SW480 (cell line): ENCODE measurements around the gene POMGNT2.

Experiments used
- DNase-seq: peaks from one replicate; pipeline ENCODE4 v3.0.0-alpha.2; 2016; ENCODE audit warnings: low spot score

Gene POMGNT2

GRCh38 chr3:43102773-43103480 is 3.0 kb downstream of the POMGNT2 start:
- no peak for DNase-seq

- DNase-seq, result no peak
These were observed 7.1 kb downstream of the POMGNT2 start for GRCh38 chr3:43098761-43099160.

DNA sequence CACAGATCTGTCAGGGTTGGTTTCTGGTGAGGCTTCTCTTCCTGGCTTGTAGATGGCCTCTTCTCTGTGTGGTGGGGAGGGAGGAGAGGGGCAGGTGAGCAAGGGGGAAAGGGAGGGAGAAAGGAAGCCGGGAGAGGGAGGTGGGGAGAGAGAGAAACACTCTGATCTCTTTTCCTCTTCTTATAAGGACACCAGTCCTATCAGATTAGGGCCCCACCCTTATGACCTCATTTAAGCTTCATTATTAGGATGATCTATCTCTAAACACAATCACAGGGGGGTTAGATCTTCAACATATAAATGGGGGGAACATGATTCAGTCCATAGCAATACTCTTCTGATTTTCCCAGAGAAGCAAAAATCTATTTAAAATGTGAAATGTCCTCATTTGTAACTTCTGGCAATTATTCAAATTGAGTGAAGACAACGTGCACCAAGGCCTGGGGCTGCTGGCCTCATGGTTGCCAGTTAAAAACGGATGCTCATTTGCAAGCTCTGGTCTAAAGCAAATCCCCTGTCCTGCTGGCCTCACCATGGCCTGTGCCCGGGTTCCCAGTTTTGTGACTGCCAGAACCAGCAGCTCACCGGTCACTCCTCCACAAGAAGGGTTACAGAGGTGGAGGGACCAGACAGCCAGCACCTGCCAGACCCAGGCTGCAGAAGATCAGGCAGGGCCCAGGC is 8.3 kb downstream of the POMGNT2 start:
- DNase-seq, result no peak

DNA sequence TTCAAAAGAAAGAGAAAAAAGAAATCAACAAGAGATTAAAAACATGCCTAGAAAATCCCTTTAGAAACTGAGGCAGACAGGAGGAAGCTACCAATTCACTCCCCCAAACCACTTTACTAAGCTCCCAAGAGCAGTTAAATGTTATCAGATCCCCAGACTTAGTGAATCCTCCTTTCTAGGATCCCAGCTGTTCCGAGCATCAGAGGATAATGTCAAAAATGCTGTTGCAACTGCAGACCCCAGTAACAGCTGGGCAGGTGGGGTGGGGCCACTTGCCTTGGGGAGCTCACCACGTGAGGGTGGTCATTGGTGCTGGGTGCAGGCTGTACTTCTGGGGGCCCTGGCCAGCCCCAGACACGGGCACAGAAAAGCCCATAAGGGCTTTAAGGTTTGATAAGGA is 9.1 kb downstream of the POMGNT2 start:
- DNase-seq, result no peak

DNA sequence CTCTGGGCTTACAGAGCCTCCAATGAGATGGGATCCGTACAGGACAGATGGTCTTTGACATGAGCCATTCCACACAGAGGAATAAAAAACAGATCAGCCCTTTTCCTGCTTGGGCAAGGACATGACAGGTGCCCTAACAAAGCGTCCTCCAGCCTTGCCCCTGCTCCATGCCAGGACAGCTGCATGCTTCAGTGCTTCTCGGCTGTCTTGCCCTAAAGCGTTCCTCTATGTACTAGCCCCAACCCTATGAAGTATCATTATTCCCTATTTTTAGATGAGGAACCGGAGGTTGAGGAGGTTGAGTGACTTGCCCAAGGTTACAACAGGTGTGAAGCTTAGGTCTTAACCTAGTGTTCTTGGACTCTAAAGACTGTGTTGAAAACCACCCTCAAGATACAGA is 10.5 kb downstream of the POMGNT2 start:
- no peak for DNase-seq

DNA sequence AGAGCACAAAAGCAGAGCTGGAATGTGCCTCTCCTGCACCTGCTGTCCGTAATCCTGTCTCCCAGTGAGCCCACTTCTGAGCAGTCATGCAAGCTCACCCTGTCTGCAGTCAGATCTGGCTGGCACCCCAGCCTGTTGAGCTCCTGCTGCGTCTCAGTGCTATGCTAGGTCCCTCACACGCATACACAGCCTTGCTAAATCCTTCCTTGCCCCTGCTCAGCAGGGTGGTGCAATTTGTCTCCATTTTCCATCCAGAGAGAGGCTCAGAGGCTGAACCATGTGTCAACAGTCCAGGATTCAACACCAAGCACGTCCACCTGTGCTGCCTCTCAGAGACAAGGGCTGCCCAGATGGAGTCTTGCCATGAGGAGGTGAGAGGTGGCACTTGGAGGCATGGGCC is 11.0 kb downstream of the POMGNT2 start:
- DNase-seq, result no peak

DNA sequence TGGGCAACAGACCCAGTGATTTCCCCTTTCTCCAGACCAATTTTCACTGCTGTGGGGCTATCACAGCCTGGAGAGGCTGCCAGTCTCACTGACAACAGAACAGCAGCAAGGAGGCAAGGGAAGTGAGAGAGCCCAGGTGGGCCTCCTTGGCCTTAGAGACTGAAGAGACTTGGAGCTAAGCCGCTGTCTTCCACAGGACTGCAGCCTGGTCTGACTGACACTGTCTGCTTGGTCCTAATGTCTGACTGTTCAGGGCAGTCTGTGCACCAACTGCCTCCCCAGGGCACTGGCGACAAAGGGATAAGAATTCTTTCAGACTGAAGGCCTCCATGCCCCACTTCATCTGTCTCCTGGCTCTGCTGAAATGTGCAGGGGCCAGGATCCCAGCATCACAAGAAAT is 11.5 kb downstream of the POMGNT2 start:
- DNase-seq, result no peak

- DNase-seq, result no peak
These were observed 11.9 kb downstream of the POMGNT2 start for GRCh38 chr3:43093974-43094373.

- DNase-seq, result no peak
These were observed 12.9 kb downstream of the POMGNT2 start for GRCh38 chr3:43093006-43093405.

DNA sequence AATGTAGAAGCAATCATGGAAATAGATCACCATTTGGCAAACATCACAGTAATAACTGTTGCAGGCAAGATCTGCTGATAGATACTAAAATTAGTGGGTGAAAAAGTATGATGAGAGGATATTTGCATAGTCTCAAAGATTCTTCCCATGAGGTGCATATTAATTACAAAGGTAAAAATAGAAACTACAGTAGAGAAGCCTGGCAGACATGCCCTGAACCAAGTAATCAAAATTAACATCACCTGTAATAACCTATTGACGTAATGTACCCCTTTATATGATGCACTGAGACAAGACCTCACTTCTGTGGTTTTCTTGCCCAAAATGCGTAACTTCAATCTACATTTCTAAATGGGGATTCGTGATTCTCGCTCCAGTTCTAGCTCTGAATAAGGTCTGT is 14.4 kb downstream of the POMGNT2 start:
- no peak for DNase-seq

- no peak for DNase-seq
These were observed 15.6 kb downstream of the POMGNT2 start for GRCh38 chr3:43090238-43090637.

GRCh38 chr3:43089081-43089480 is 16.8 kb downstream of the POMGNT2 start:
- DNase-seq, result no peak

- no peak for DNase-seq
These were observed 18.6 kb downstream of the POMGNT2 start for GRCh38 chr3:43087249-43087776.

GRCh38 chr3:43086460-43087165 is 19.3 kb downstream of the POMGNT2 start:
- no peak for DNase-seq

- DNase-seq, result no peak
These were observed 23.4 kb downstream of the POMGNT2 start for GRCh38 chr3:43082457-43082856.

DNA sequence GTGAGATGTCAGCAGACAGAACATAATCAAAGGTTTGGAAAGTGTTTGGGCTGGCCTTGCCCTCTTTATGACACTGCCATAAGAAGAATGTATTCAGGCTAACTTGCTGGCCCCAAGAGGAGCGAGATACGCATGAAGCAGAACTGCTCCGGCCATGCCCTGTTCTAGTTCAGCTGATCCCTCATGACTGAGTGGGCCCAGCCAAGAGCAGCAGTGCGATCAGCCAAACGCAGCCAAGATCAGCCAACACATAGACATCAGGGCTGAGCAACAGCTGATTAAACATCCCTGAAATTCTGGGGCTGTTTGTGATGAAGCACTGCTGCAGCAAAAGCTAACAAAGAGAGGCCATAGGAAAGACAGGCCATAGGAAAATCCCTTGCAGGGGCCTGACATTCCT is 24.1 kb downstream of the POMGNT2 start:
- no peak for DNase-seq

DNA sequence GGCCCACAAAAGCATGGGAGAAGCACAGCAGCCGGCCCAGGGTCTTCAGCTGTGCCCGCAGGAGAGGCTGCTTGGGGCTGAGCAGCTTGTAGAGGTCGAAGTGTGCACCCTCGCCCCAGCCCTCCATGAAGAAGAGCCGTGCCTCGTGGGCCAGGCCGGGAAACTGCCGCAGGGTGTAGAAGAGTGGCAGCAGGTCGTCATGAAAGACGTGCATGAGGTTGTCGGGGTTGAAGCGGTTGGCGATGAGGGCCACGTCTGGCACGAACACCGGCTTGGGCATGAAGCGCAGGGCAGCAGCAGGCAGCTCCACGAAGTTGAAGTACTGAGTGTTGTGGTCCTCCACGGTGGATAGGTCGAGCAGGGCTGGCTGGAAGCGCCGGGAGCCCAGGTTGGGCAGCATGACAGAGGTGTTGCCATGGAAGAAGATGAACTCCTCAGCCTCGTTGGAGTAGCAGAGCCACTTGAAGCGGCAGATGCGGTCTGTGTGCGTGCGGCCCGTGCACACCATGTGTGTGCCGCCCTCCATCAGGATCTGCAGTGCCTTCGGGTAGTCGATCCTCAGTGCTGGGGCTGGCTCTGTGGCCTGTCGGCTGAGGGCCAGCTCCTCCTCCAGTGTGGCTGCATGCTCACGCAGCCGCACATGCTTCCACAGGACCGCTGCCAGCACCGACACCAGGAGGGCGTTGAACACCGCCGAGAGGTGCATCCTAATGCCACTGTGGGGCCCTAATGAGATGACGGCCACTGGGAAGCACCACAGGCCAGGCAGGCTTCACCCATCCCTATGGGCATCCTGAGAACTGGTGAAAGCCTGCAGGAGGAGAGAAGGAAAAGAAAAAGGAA is 24.9 kb downstream of the POMGNT2 start:
- no peak for DNase-seq

- no peak for DNase-seq
These were observed 26.1 kb downstream of the POMGNT2 start for GRCh38 chr3:43079536-43080332.

DNA sequence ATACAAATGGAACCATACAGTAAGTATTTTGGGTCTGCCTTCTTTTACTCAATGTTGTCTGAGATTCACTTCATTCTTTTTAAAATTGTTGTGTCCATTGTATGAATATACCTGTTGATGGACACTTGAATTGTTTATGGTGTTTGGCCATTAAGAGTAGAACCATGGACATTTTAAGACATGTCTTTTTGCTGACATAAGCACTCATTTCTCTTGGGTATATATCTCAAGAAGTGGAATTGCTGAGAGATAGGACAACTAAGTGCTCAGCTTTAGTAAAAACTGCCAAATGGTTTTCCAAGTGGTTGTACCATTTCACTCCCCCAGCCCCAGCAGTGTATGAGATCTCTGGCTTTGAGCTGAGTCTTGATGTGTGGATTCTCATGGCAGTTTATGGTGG is 28.2 kb downstream of the POMGNT2 start:
- no peak for DNase-seq

GRCh38 chr3:43077261-43077660 is 28.6 kb downstream of the POMGNT2 start:
- no peak for DNase-seq

- no peak for DNase-seq
These were observed 29.0 kb downstream of the POMGNT2 start for GRCh38 chr3:43076857-43077256.
